Choroid plexus epithelial cell (primary cell): ENCODE results near the gene ATXN7L1.

Source experiments
- DNase-seq: peaks from one replicate; pipeline ENCODE4 v3.0.0-alpha.2; 2010; ENCODE audit warnings: low read depth
- H3K4me3 ChIP-seq: 2 replicates; pipeline ENCODE4 v1.5.1; 2011; ENCODE audit warnings: low read depth, mild to moderate bottlenecking, control low read depth, low read length, moderate library complexity
- TF ChIP-seq, protein P1 (sequence below): conservative IDR thresholded peaks from 2 replicates; pipeline ENCODE4 v1.5.1; 2011; ENCODE audit warnings: low read depth, mild to moderate bottlenecking, control low read depth, inconsistent platforms, low read length, moderate library complexity

ATXN7L1 gene

GRCh38 chr7:105810556-105810955 is 65.8 kb downstream of the ATXN7L1 start:
- TF ChIP-seq, protein P1, sequence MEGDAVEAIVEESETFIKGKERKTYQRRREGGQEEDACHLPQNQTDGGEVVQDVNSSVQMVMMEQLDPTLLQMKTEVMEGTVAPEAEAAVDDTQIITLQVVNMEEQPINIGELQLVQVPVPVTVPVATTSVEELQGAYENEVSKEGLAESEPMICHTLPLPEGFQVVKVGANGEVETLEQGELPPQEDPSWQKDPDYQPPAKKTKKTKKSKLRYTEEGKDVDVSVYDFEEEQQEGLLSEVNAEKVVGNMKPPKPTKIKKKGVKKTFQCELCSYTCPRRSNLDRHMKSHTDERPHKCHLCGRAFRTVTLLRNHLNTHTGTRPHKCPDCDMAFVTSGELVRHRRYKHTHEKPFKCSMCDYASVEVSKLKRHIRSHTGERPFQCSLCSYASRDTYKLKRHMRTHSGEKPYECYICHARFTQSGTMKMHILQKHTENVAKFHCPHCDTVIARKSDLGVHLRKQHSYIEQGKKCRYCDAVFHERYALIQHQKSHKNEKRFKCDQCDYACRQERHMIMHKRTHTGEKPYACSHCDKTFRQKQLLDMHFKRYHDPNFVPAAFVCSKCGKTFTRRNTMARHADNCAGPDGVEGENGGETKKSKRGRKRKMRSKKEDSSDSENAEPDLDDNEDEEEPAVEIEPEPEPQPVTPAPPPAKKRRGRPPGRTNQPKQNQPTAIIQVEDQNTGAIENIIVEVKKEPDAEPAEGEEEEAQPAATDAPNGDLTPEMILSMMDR: no peak

DNA sequence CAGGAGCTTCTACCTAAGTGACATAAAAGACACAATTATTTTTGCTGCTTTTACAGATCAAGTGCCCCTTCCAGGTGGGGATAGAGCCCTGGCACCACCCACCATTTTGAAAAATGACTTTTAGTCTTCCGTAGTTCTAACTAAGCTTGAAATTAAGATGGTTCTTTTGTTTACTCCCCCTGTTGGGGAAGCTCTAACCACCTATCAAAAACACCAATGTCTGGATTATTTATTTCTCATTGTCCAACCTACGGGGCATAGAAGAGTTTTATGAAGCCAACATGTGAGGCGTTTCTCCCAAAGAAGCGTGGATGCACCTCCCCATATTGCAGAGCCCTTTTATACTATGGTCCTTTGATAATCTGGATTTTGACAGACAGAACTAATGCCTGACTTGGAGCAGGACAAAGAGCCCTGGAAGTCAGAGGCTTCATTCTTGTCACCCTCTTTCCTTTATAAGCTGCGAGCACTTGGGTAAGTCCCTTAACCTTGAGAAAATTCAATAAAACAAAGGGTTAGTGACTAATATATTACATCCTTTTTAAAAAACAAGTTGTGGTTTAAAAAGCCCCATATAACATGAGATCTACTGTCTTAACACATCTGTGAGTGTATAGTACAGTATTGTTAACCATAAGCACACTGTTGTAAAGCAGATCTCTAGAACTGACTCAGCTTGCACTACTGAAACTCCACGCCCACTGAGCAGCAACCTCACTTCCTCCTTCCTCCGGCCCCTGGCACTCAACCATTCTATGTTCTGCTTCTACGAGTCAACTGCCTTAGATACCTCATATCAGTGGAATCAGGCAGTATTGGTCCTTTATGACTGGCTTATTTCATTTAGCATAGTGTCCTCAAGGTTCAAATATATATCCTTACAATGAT is 67.5 kb downstream of the ATXN7L1 start:
- peak; percentile 71 for DNase-seq
- no peak overlapping the region for H3K4me3 ChIP-seq

More at GRCh38 chr7:105810556-105810955, 65.8 kb downstream of the ATXN7L1 start:
- DNase-seq: no peak
- no peak overlapping the region for H3K4me3 ChIP-seq

GRCh38 chr7:105808209-105808608 is 68.2 kb downstream of the ATXN7L1 start:
- H3K4me3 ChIP-seq: no peak overlapping the region
- DNase-seq: no peak
- TF ChIP-seq, protein P1: no peak

More for the DNA sequence above, 67.5 kb downstream of the ATXN7L1 start:
- TF ChIP-seq, protein P1: no peak

DNA sequence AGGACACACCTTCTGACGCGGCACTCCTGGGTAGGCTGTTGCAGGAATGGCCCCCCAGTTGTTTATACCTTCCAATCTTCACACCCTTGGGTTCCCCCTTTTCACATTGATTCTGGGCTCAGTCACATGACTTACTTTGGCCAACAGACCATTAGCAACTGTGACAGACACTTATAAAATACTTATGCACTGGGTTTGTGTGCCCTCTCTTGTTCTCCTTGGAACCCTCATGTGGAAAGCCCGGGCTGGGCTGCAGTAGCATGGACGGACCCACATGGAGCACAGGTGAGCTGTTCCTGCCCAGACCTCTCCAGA is 69.0 kb downstream of the ATXN7L1 start:
- TF ChIP-seq, protein P1: no peak
- no peak for DNase-seq
- H3K4me3 ChIP-seq: no peak overlapping the region

DNA sequence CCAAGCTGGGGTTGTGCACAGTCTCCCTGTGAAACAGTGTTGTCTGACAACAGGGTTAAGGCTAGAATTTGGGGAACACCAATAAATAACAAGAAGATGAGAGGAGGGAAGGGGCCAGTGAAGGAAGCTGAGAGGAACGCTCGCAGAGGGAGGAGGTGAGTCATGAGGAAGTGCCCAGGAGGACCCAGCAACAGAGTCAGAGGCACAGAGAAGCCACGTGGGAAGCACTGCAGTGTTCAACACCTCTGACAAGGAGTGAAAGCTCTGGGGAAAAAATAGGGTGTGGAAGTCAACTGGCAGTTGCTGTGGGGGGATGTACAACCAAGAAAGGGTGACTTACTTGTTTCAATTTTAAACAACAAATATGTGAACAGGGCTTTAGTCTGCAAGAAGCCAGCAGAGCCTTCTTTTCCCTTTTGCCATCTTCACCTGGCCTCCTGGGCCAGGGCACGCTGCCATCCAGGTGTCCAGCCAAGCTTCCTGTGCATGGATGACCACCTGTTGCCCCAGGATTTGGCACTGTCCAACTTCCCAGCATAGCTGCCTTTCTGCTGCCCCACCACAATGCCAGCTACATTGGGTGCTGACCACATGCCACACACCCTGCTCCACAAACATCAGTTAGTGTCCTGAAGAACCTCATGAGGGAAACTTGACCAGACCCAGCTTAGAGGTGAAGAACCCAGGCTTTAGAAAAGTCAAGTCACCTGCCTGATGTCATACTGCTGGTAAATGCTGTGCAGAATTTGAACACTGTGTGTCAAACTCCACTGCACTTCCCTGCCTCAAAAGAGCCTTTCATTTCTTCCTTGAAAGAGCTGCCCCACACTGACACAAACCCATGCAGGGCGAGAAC is 69.6 kb downstream of the ATXN7L1 start:
- no peak overlapping the region for H3K4me3 ChIP-seq
- TF ChIP-seq, protein P1: no peak
- DNase-seq: peak; percentile 82

- H3K4me3 ChIP-seq: no peak overlapping the region
- peak; percentile 50 for DNase-seq
- TF ChIP-seq, protein P1: no peak
Observed at GRCh38 chr7:105805447-105806019, 70.9 kb downstream of the ATXN7L1 start.
